ENCODE data around the gene FAM181B.

FAM181B gene

GRCh38 chr11:82730286-82730685 is 3.4 kb downstream of the FAM181B start:
- TF ChIP-seq CTCF (IDR thresholded peaks at IDR 0.05; ENCODE audit: control insufficient read depth, insufficient read depth, low read depth, low read length, missing control alignments) = no peak
- no peak for DNase-seq (ENCODE audit: low read depth)
- no peak overlapping the region for H3K4me3 ChIP-seq (ENCODE audit: control insufficient read depth, low read depth, low read length)

GRCh38 chr11:82724026-82724425 is 9.6 kb downstream of the FAM181B start:
- no peak for TF ChIP-seq CTCF (IDR thresholded peaks at IDR 0.05; ENCODE audit: control insufficient read depth, insufficient read depth, low read depth, low read length, missing control alignments)
- DNase-seq (ENCODE audit: low read depth) = no peak
- no peak overlapping the region for H3K4me3 ChIP-seq (ENCODE audit: control insufficient read depth, low read depth, low read length)

- H3K4me3 ChIP-seq (ENCODE audit: control insufficient read depth, low read depth, low read length) = no peak overlapping the region
- no peak for TF ChIP-seq CTCF (IDR thresholded peaks at IDR 0.05; ENCODE audit: control insufficient read depth, insufficient read depth, low read depth, low read length, missing control alignments)
- peak; percentile 21 for DNase-seq (ENCODE audit: low read depth)
These were observed 11.4 kb downstream of the FAM181B start for GRCh38 chr11:82722231-82722630.

- no peak for TF ChIP-seq CTCF (IDR thresholded peaks at IDR 0.05; ENCODE audit: control insufficient read depth, insufficient read depth, low read depth, low read length, missing control alignments)
- DNase-seq (ENCODE audit: low read depth) = no peak
- no peak overlapping the region for H3K4me3 ChIP-seq (ENCODE audit: control insufficient read depth, low read depth, low read length)
These were observed 13.2 kb downstream of the FAM181B start for GRCh38 chr11:82720267-82721065.

GRCh38 chr11:82719361-82720105 is 14.1 kb downstream of the FAM181B start:
- no peak for TF ChIP-seq CTCF (IDR thresholded peaks at IDR 0.05; ENCODE audit: control insufficient read depth, insufficient read depth, low read depth, low read length, missing control alignments)
- DNase-seq (ENCODE audit: low read depth) = no peak
- no peak overlapping the region for H3K4me3 ChIP-seq (ENCODE audit: control insufficient read depth, low read depth, low read length)

GRCh38 chr11:82718821-82719220 is 14.8 kb downstream of the FAM181B start:
- no peak overlapping the region for H3K4me3 ChIP-seq (ENCODE audit: control insufficient read depth, low read depth, low read length)
- DNase-seq (ENCODE audit: low read depth) = no peak
- TF ChIP-seq CTCF (IDR thresholded peaks at IDR 0.05; ENCODE audit: control insufficient read depth, insufficient read depth, low read depth, low read length, missing control alignments) = no peak

All from AG09309 (cell line).